T-helper 2 cell treated with Interferon-gamma antibody and Interleukin-4, amounts not matched to agents 5 μg/mL and 100 μg/mL, for 36 hours (primary cell): ENCODE data around the gene LARP1.
"Not testable (repeated sequence)": the region's sequence is repeated elsewhere in the genome, so short reads cannot be mapped to it uniquely, and the experiment has no call there.

Experiments used
- DNase-seq: peaks from one replicate; pipeline ENCODE4 v3.0.0; 2021; ENCODE audit warnings: low spot score
- H3K27ac Mint-ChIP-seq: one replicate; pipeline ENCODE4 v1.8.0; 2021; ENCODE audit warnings: mild to moderate bottlenecking, mixed read lengths
- H3K27me3 Mint-ChIP-seq: one replicate; pipeline ENCODE4 v1.8.0; 2021; ENCODE audit warnings: low read depth, mixed read lengths
- H3K36me3 Mint-ChIP-seq: one replicate; pipeline ENCODE4 v1.8.0; 2021; ENCODE audit warnings: low read depth, mixed read lengths
- H3K4me1 Mint-ChIP-seq: one replicate; pipeline ENCODE4 v1.8.0; 2021; ENCODE audit warnings: low read depth, mixed read lengths
- H3K4me3 Mint-ChIP-seq: one replicate; pipeline ENCODE4 v1.8.0; 2022; ENCODE audit warnings: mild to moderate bottlenecking, moderate library complexity, mixed read lengths
- H3K9me3 Mint-ChIP-seq: one replicate; pipeline ENCODE4 v1.8.0; 2021; ENCODE audit warnings: mixed read lengths

The LARP1 gene

DNA sequence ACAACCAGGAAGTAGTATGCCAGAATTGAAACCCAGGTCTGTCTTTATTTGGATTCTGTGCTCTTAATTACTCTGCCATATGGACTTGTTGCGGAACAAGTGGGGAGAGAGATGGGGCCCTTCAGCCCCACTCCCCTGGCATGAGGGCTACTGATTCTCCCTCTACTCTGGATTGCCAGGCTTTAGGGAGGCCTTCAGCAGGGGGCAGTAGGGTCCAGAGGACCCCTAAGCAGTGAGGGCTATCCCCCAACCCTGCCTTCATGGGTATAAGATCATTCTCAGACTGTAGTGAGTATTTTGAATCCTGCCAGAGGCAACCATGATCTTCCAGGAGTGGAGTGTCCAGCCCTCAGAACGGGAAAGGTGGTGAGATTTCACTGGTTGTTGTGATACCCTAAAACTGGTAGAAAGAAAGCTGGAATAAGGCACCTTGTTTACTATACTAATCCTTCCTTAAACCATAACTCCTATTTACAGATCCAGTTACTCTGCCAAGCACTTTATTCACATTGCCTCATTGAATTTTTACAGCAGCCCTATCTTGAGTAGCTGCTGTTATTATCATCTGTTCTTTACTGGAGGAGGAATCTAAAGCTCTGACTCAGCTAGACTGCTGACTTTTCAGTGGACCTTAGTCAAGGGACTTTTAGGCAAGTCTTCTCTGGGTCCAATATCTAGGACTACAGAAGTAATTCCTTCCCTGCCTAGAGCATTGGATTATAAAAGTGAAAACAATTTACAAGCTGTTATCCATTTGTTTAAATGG, 31.3 kb upstream of the LARP1 start:
- Mint-ChIP-seq H3K36me3 (no peaks in the 10 kb centered on the region), H3K9me3 (no peaks in the 10 kb centered on the region)
- DNase-seq = no peak

DNA sequence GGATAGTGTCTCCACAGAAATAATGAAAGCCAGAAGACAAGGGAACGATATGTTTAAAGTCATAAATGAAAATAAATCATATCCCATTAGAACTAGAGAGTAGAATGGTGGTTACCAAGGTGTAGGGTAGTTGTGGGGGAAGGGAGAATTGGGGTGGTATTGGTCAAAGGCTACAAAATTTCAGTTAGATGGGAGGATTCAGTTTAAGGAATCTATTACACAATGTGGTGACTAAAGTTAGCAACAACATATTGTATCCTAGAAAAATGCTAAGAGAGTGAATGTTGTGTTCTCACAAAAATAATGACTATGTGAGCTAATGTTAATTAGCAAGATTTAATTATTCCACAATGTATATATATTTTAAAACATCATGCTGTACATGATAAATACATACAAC, 27.8 kb upstream of the LARP1 start:
- Mint-ChIP-seq H3K4me3 (no peak overlapping the region), H3K36me3 (no peaks in the 10 kb centered on the region), H3K27me3 (peaks cover 12% of the 10 kb centered on the region), H3K9me3 (no peaks in the 10 kb centered on the region), H3K4me1 (no peaks in the 10 kb centered on the region), H3K27ac (no peak overlapping the region)
- no peak for DNase-seq

More for the DNA sequence above, 31.3 kb upstream of the LARP1 start:
- H3K4me1 Mint-ChIP-seq = no peaks in the 10 kb centered on the region
- no peak overlapping the region for H3K27ac Mint-ChIP-seq
- no peak overlapping the region for H3K4me3 Mint-ChIP-seq
- peaks cover 16% of the 10 kb centered on the region for H3K27me3 Mint-ChIP-seq

DNA sequence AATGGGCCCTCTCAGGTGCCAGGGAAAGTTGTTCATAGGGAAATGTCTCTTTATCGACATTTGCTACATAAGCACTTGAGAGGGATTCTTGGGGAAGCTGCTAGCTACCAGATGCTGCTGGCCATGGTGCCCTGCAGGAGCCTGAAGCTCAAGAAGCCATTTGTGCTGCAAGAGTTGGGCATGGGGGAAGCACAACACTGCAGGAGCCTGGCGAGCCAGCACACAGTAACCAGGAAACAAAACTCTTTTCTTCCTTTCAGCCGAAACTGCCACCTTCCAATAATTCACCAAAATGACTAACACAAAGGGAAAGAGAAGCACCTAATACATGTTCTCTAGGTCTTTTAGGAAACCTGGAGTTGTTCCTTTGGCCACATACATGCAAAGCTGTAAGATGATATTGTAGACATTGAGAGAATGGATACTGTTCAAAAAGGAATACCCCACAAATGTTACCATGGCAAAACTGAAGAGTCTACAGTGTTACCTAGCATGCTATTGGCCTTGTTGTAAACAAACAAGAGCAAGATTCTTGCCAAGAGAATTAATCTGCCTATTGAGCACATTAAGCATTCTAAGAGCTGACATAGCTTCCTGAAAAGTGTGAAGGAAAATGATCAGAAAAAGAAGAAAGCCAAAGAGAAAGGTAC, 26.1 kb upstream of the LARP1 start:
- Mint-ChIP-seq H3K4me3 (no peak overlapping the region), H3K9me3 (no peaks in the 10 kb centered on the region), H3K27ac (no peak overlapping the region), H3K4me1 (no peaks in the 10 kb centered on the region), H3K27me3 (peaks cover 12% of the 10 kb centered on the region), H3K36me3 (no peaks in the 10 kb centered on the region)
- DNase-seq = no peak

DNA sequence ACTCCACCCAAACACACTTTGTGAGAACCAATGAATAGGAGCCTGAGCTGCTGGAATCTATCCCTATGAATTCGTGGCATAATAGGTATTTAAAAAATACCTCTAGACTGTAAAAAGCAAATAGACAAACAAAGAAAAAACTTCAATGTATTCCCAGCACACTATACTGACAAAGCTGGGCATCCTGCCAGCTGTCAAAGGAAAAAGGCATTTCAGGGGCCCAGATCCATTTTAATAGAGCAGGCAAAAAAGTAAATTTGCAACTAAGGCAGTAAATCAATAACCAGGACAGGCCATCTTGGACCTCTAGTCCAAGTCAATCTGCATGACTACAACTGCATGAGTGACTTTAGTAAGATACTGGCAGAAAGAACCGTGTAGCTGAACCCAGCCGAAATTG, 25.6 kb upstream of the LARP1 start:
- no peaks in the 10 kb centered on the region for H3K4me1 Mint-ChIP-seq
- peaks cover 12% of the 10 kb centered on the region for H3K27me3 Mint-ChIP-seq
- no peaks in the 10 kb centered on the region for H3K9me3 Mint-ChIP-seq
- DNase-seq = no peak
- H3K27ac Mint-ChIP-seq = no peak overlapping the region
- H3K4me3 Mint-ChIP-seq = no peak overlapping the region
- no peaks in the 10 kb centered on the region for H3K36me3 Mint-ChIP-seq

DNA sequence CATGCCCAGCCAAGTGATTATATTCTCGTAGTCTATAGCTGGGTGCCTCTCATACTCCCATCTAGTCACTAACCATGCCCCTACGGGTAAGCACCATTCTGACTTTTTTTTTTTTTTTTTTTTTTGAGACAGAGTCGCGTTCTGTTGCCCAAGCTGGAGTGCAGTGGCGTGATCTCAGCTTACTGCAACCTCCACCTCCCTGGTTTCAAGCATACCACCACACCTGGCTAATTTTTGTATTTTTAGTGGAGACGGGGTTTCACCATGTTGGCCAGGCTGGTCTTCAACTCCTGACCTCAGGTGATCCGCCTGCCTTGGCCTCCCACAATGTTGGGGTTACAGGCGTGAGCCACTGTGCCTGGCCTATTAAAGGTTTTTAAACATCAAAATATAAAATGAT, 24.4 kb upstream of the LARP1 start:
- DNase-seq, H3K4me1 Mint-ChIP-seq, H3K27ac Mint-ChIP-seq, H3K4me3 Mint-ChIP-seq, H3K9me3 Mint-ChIP-seq, H3K36me3 Mint-ChIP-seq: not testable (repeated sequence)
- H3K27me3 Mint-ChIP-seq = peaks cover 12% of the 10 kb centered on the region

DNA sequence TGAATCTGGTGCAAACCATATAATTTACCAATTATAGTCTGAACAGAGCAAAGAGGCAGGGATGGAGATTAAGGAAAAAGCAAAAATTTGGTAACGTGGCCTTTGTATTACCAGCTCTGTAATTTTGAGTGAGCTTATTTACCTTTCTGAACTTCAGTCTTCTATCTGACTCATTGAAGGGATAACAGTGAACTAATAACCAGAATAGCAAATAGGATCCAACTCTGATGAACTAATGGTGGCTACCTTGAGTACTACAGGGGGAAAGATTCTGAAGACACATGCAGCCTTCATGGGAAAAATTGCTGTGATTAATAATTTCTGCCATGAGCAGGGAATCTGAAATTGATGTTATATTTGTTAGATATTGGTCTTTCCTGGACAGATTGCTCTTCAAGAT, 23.0 kb upstream of the LARP1 start:
- Mint-ChIP-seq H3K4me1 (no peaks in the 10 kb centered on the region), H3K36me3 (no peaks in the 10 kb centered on the region), H3K27ac (no peak overlapping the region)

DNA sequence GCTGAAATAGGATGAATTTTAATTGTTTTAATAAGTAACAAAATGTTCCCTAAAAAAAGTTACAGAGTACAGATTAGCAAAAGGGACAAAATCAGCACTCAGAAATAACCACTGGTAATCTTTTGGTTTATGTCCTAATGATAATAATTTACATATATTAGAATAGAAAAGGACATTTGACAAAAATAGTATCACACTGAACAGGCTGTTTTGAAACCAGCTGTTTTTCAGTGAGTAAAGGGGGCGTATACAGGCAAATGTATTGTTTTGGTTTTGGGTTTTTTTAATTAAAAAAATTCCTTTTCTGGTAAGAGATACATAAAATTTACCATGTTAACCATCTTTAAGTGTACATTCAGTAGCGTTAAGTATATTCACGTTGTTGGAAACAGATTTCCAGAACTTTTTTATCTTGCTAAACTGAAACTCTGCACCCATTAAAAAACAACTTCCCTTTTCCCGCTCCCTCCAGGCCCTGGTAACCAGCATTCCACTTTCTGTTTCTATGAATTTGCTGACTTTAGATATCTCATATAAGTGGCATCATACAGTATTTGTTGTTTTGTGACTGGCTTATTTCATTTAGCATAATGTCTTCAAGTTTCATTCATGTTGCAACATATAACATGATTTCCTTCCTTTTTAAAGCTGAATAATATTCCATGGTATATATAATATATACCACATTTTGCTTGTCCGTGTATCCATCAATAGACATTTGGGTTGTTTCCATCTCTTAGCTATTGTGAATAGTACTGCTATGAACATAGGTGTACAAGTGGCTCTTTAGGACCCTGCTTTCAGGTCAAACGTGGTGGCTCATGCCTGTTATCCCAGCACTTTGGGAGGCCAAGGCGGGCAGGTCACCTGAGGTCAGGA, 20.6 kb upstream of the LARP1 start:
- H3K36me3 Mint-ChIP-seq = no peaks in the 10 kb centered on the region
- H3K4me1 Mint-ChIP-seq = no peaks in the 10 kb centered on the region

More for the DNA sequence above, 23.0 kb upstream of the LARP1 start:
- H3K4me3 Mint-ChIP-seq = no peak overlapping the region
- no peak for DNase-seq
- H3K27me3 Mint-ChIP-seq = peaks cover 8% of the 10 kb centered on the region
- H3K9me3 Mint-ChIP-seq = no peaks in the 10 kb centered on the region

DNA sequence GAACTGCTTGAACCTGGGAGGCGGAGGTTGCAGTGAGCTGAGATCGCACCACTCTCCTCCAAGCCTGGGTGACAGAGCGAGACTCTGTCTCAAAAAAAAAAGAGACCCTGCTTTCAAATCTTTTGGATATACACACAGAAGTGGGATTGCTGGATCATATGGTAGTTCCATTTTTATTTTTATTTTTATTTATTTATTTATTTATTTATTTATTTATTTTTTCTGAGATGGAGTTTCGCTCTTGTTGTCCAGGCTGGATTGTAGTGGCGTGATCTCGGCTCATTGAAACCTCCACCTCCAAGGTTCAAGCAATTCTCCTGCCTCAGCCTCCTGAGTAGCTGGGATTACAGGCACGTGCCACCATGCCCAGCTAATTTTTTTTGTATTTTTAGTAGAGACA, 19.8 kb upstream of the LARP1 start:
- DNase-seq, H3K4me3 Mint-ChIP-seq, H3K36me3 Mint-ChIP-seq, H3K9me3 Mint-ChIP-seq, H3K4me1 Mint-ChIP-seq, H3K27me3 Mint-ChIP-seq, H3K27ac Mint-ChIP-seq: not testable (repeated sequence)

More for the DNA sequence above, 20.6 kb upstream of the LARP1 start:
- no peak overlapping the region for H3K4me3 Mint-ChIP-seq
- H3K9me3 Mint-ChIP-seq = no peaks in the 10 kb centered on the region
- peaks cover 4% of the 10 kb centered on the region for H3K27me3 Mint-ChIP-seq
- no peak overlapping the region for H3K27ac Mint-ChIP-seq
- DNase-seq = no peak

DNA sequence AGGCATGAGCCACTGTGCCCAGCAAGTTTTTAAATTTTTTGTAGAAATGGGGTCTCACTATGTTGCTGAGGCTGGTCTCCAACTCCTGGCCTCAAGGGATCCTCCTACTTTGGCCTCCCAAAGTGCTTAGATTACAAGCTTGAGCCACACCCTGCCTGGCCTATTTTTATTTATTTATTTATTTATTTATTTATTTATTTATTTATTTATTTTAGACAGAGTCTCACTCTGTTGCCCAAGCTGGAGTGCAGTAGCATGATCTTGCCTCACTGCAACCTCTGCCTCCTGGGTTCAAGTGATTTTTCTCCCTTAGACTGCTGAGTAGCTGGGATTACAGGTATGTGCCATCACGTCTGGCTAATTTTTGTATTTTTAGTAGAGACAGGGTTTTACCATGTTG, 18.8 kb upstream of the LARP1 start:
- H3K36me3 Mint-ChIP-seq, H3K27me3 Mint-ChIP-seq, DNase-seq, H3K4me1 Mint-ChIP-seq, H3K9me3 Mint-ChIP-seq, H3K4me3 Mint-ChIP-seq, H3K27ac Mint-ChIP-seq: not testable (repeated sequence)

DNA sequence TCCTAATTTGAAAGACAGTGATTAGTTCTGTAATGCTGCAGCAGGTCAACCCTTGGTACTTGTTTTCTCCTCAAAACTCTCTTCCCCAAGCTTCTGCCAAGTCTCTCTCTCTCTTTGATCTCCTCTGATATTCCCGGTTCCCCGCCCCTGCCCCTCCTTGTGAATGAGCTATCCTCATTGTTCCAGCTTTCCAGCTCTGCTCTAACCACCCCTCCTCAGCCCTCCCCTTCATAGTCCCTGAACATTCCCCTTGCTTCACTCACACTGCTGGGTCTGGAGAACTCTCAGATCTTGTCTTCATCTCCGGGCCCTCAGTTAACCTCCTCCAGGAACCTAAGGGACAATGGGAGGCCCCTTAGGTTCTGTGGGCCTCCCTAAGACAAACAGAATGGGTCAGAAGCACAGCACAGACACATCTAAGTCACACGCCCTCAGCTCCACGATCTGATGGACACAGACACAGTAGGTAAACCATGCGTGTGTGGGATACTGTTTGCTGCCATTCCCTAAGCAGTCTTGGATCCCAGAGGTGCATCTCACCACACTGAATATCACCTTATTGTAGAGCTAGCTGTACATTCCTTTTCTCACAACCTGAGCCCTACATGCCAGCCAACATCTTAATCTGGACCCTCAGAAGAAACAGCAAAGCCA, 17.4 kb upstream of the LARP1 start:
- Mint-ChIP-seq H3K27ac (no peak overlapping the region), H3K9me3 (no peaks in the 10 kb centered on the region), H3K27me3 (peaks cover 4% of the 10 kb centered on the region), H3K4me3 (no peak overlapping the region), H3K4me1 (no peaks in the 10 kb centered on the region), H3K36me3 (no peaks in the 10 kb centered on the region)
- no peak for DNase-seq

DNA sequence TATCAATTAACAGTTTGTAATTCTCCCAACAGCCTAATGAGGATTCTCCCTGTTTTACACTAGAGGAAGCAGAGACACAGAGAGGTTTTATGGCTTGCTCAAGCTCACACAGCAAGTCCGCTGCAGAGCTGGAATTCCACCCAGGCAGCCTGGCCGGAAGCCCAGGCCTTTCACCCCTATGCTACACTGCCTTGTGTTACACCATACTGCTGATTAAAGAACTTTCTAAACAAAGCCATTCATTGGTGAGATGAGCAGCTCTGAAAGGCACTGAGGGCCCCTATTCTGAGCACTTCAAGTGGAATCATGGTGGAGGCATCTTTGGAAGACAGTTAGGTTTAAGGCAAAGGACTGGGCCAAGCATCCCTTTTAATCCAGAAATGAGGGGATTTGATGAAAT, 14.7 kb upstream of the LARP1 start:
- Mint-ChIP-seq H3K36me3 (no peaks in the 10 kb centered on the region), H3K9me3 (no peaks in the 10 kb centered on the region), H3K27ac (no peak overlapping the region), H3K4me3 (no peak overlapping the region), H3K4me1 (no peaks in the 10 kb centered on the region), H3K27me3 (peaks cover 4% of the 10 kb centered on the region)
- DNase-seq = no peak

DNA sequence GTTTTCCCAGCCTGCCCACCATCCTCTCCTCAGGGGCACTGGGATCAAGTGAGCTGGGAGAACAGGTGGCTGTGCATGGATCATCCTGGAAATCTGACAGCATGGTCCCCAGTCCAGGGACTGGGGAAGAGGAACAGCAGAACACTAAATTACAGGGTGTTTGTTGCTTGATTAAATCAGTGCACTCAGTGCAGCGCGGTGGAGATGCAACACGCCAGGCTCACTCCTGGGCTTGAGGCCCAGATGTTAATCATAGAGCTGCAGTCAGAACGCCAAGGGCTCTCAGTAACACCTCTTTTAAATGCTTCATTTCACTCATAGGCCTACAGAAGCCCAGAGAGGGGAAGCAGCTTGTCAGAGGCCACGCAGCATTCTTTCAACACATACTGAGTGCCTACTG, 14.2 kb upstream of the LARP1 start:
- Mint-ChIP-seq H3K4me1 (no peaks in the 10 kb centered on the region), H3K4me3 (no peak overlapping the region), H3K36me3 (no peaks in the 10 kb centered on the region), H3K9me3 (no peaks in the 10 kb centered on the region), H3K27ac (no peak overlapping the region), H3K27me3 (peaks cover 4% of the 10 kb centered on the region)
- no peak for DNase-seq

DNA sequence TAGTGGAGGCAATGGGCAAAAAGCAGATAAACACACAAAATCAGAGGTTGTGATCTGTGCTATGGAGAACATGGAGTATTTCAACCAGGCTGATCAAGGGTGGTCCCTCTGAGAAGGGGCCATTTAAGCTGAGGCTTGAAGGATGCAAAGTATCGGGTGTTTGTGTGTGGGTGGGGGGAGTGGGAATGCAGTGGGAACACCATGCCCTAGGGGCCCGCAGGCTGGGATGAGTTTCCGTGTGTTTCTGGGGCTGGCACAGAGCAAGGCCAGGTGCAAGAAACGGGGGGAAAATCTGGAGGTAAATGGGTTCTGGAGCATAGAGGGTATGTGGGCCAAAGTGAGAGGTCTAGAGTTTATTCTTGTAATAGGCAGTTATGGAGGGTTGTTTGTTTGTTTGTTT, 13.8 kb upstream of the LARP1 start:
- Mint-ChIP-seq H3K9me3 (no peaks in the 10 kb centered on the region), H3K36me3 (no peaks in the 10 kb centered on the region), H3K4me3 (no peak overlapping the region), H3K4me1 (no peaks in the 10 kb centered on the region), H3K27me3 (peaks cover 4% of the 10 kb centered on the region), H3K27ac (no peak overlapping the region)
- DNase-seq = no peak

DNA sequence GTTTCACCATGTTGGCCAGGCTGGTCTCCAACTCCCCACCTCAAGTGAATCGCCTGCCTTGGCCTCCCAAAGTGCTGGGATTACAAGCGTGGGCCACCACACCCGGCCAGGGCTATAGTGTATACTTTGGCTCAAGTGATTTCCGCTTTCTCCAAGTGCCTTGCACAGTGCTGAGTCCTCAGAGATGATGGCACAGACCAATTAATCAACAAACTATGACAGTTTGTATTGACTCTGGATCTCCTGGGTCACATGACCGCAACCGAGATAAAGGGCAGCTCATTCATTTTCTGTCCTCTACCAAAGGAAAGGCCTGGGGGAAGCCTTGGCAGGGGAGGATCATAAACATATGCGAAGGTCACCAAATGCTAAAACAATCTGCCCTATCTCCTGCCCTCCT, 11.4 kb upstream of the LARP1 start:
- Mint-ChIP-seq H3K27me3 (no peaks in the 10 kb centered on the region), H3K27ac (no peak overlapping the region), H3K4me3 (no peak overlapping the region), H3K4me1 (no peaks in the 10 kb centered on the region), H3K36me3 (no peaks in the 10 kb centered on the region), H3K9me3 (no peaks in the 10 kb centered on the region)
- no peak for DNase-seq
